NCI-H82 treated with DMSO at 0.1 percent for 48 hours (cell line): ENCODE measurements around the gene EFL1.
"Not testable (repeated sequence)": the region's sequence is repeated elsewhere in the genome, so short reads cannot be mapped to it uniquely, and the experiment has no call there.

Experiments
- DNase-seq: peaks from one replicate; lab custom pipeline; 2025; ENCODE audit not compliant: unreplicated experiment; lab: John Stamatoyannopoulos, UW

Gene EFL1

GRCh38 chr15:82262422-82263026 is at the start of gene EFL1, which contains the start of gene SAXO2:
Gene EFL1, minus strand, starts transcription at chr15:82262734. Its CDS starts 956 bp downstream, at chr15:82261778.
Gene SAXO2, plus strand, starts transcription at chr15:82262818. Its CDS starts 62 bp downstream, at chr15:82262880.
- DNase-seq = peak; percentile 45

GRCh38 chr15:82311321-82311720 is 48.8 kb upstream of the EFL1 start:
- not testable (repeated sequence) for DNase-seq

- no peak for DNase-seq
These were observed 47.3 kb upstream of the EFL1 start for GRCh38 chr15:82309802-82310201.

GRCh38 chr15:82307714-82308081 is 45.2 kb upstream of the EFL1 start:
- no peak for DNase-seq

GRCh38 chr15:82306791-82307713 is 44.5 kb upstream of the EFL1 start:
- DNase-seq = no peak

GRCh38 chr15:82305621-82306048 is 43.1 kb upstream of the EFL1 start:
- no peak for DNase-seq

GRCh38 chr15:82304778-82305090 is 42.2 kb upstream of the EFL1 start:
- no peak for DNase-seq

- no peak for DNase-seq
These were observed 41.6 kb upstream of the EFL1 start for GRCh38 chr15:82303956-82304777.

GRCh38 chr15:82301296-82302016 is 38.9 kb upstream of the EFL1 start:
- DNase-seq = no peak

GRCh38 chr15:82300883-82301282 is 38.3 kb upstream of the EFL1 start:
- no peak for DNase-seq

- not testable (repeated sequence) for DNase-seq
These were observed 37.8 kb upstream of the EFL1 start for GRCh38 chr15:82300326-82300725.

GRCh38 chr15:82299511-82299914 is 37.0 kb upstream of the EFL1 start:
- not testable (repeated sequence) for DNase-seq

GRCh38 chr15:82298520-82298919 is 36.0 kb upstream of the EFL1 start:
- DNase-seq = no peak

GRCh38 chr15:82298032-82298431 is 35.5 kb upstream of the EFL1 start:
- DNase-seq = no peak

- DNase-seq = no peak
These were observed 35.0 kb upstream of the EFL1 start for GRCh38 chr15:82297546-82297945.

GRCh38 chr15:82294061-82294690 is 31.6 kb upstream of the EFL1 start:
- DNase-seq = no peak

- no peak for DNase-seq
These were observed 29.7 kb upstream of the EFL1 start for GRCh38 chr15:82292271-82292670.

GRCh38 chr15:82288202-82288601 is 25.7 kb upstream of the EFL1 start:
- DNase-seq = not testable (repeated sequence)

GRCh38 chr15:82286475-82286874 is 23.9 kb upstream of the EFL1 start:
- not testable (repeated sequence) for DNase-seq

- DNase-seq = not testable (repeated sequence)
These were observed 21.8 kb upstream of the EFL1 start for GRCh38 chr15:82284381-82284780.
